H1 (cell line): ENCODE data around the gene CEP128. TPM values are rescaled to one million over a fixed set of nuclear protein-coding genes. Genes with fewer than 3 reads are reported as not detected.

Experiments
- CTCF ChIA-PET: fragments of 300-600 bp; sonication (Branson Sonifier 250); formaldehyde crosslinking; loops from one replicate; lab custom pipeline; 2021; ENCODE audit not compliant: partially characterized antibody; lab: Charles Lee
- POLR2A ChIA-PET: fragments of 300-600 bp; sonication (Branson Sonifier 250); formaldehyde crosslinking; loops from one replicate; lab custom pipeline; 2021; ENCODE audit warnings: inconsistent platforms; ENCODE audit not compliant: partially characterized antibody; lab: Charles Lee
- DNase-seq, 2 experiments: peaks; one replicate each; pipeline versions ENCODE4 v3.0.0 to v3.0.0-alpha.2; 2010 to 2022; ENCODE audit warnings: low spot score in 2 of 2, low read depth in 1 of 2, mixed read lengths in 1 of 2
- FAIRE-seq: peaks from 2 replicates; lab custom pipeline; 2011; peaks lifted over from hg19 to GRCh38; lab: Jason Lieb, UNC
- H2AFZ ChIP-seq: 2 replicates; pipeline ENCODE4 v1.8.1; 2012; ENCODE audit warnings: low read length, inconsistent platforms
- H2AK5ac ChIP-seq: 2 replicates; pipeline ENCODE4 v1.6.1; 2013; ENCODE audit warnings: low read depth, low read length
- H2BK120ac ChIP-seq: replicated peaks from 2 replicates; pipeline ENCODE3; 2013; ENCODE audit warnings: low read depth, low read length, inconsistent platforms
- H2BK12ac ChIP-seq: 2 replicates; pipeline ENCODE4 v1.6.1; 2013; ENCODE audit warnings: low read depth, low read length
- H2BK15ac ChIP-seq: 2 replicates; pipeline ENCODE4 v1.6.1; 2013; ENCODE audit warnings: low read length
- H2BK20ac ChIP-seq: 2 replicates; pipeline ENCODE4 v1.6.1; 2013; ENCODE audit warnings: low read length
- H2BK5ac ChIP-seq: 2 replicates; pipeline ENCODE4 v1.6.1; 2013; ENCODE audit warnings: low read depth, low read length
- H3K14ac ChIP-seq: 2 replicates; pipeline ENCODE4 v1.6.1; 2013; ENCODE audit warnings: inconsistent platforms; ENCODE audit not compliant: insufficient read length
- H3K18ac ChIP-seq: 2 replicates; pipeline ENCODE4 v1.6.1; 2013; ENCODE audit warnings: low read length; ENCODE audit errors: extremely low read depth
- H3K23ac ChIP-seq: 2 replicates; pipeline ENCODE4 v1.6.1; 2013; ENCODE audit warnings: inconsistent platforms; ENCODE audit not compliant: insufficient read length
- H3K23me2 ChIP-seq: 2 replicates; pipeline ENCODE4 v1.6.1; 2013; ENCODE audit warnings: low read depth, low read length
- H3K27ac ChIP-seq: 2 replicates; pipeline ENCODE4 v1.6.1; 2011; ENCODE audit warnings: low read depth, low read length, inconsistent platforms
- H3K27me3 ChIP-seq, 4 experiments: replicated peaks in 1 of 4; 1 replicate in 1 of 4; 2 replicates in 3 of 4; pipeline versions ENCODE4 v1.6.1 to v1.8.1; 2011 to 2013; ENCODE audit warnings: low read length in 3 of 4, mild to moderate bottlenecking in 3 of 4, inconsistent platforms in 2 of 4, mixed read lengths in 2 of 4, moderate library complexity in 1 of 4; ENCODE audit not compliant: control insufficient read depth in 3 of 4, insufficient read depth in 3 of 4; ENCODE audit errors: extremely low read depth in 1 of 4
- H3K36me3 ChIP-seq, 4 experiments: 2 replicates each; pipeline versions ENCODE4 v1.6.1 to v1.8.1; 2011 to 2013; ENCODE audit warnings: mild to moderate bottlenecking in 4 of 4, low read length in 3 of 4, moderate library complexity in 2 of 4, control low read depth in 1 of 4, inconsistent platforms in 1 of 4; ENCODE audit not compliant: insufficient read depth in 4 of 4, control insufficient read depth in 2 of 4
- H3K4ac ChIP-seq: replicated peaks from 2 replicates; pipeline ENCODE3; 2013; ENCODE audit warnings: low read length, low read depth, mixed read lengths, inconsistent platforms; ENCODE audit not compliant: insufficient read length
- H3K4me1 ChIP-seq, 4 experiments: replicated peaks in 1 of 4; 1 replicate in 1 of 4; 2 replicates in 3 of 4; pipeline versions ENCODE4 v1.6.1 to v1.8.1; 2011 to 2013; ENCODE audit warnings: low read length in 3 of 4, inconsistent platforms in 2 of 4, mixed read lengths in 1 of 4; ENCODE audit not compliant: insufficient read depth in 4 of 4, control insufficient read depth in 3 of 4
- H3K4me2 ChIP-seq, 2 experiments: 2 replicates each; pipeline versions ENCODE4 v1.6.1 to v1.8.1; 2011 to 2013; ENCODE audit warnings: low read depth in 2 of 2, low read length in 2 of 2, control low read depth in 1 of 2, inconsistent platforms in 1 of 2, mild to moderate bottlenecking in 1 of 2; ENCODE audit not compliant: insufficient read depth in 1 of 2
- H3K4me3 ChIP-seq, 4 experiments: fragments of 200-600, 300-600 bp in 1 of 4; sonication (generic), shearing (Covaris generic), sonication (Bioruptor Twin) in 1 of 4; 2 replicates each; pipeline versions ENCODE4 v1.5.1 to v1.8.1; 2011 to 2016; ENCODE audit warnings: low read length in 4 of 4, low read depth in 3 of 4, control low read depth in 2 of 4, inconsistent platforms in 2 of 4, mild to moderate bottlenecking in 2 of 4, mixed read lengths in 1 of 4, moderate library complexity in 1 of 4; ENCODE audit not compliant: insufficient read depth in 2 of 4; ENCODE audit errors: extremely low read depth in 1 of 4
- H3K56ac ChIP-seq: replicated peaks from 2 replicates; pipeline ENCODE3; 2013; ENCODE audit warnings: low read depth, mild to moderate bottlenecking, mixed read lengths, low read length, inconsistent platforms; ENCODE audit not compliant: insufficient read length
- H3K79me1 ChIP-seq: 2 replicates; pipeline ENCODE4 v1.6.1; 2013; ENCODE audit warnings: low read depth, low read length, control low read depth
- H3K79me2 ChIP-seq, 2 experiments: 2 replicates each; pipeline versions ENCODE4 v1.6.1 to v1.8.1; 2012 to 2013; ENCODE audit warnings: low read length in 2 of 2, mild to moderate bottlenecking in 2 of 2, inconsistent platforms in 1 of 2; ENCODE audit not compliant: insufficient read depth in 2 of 2, control insufficient read depth in 1 of 2
- H3K9ac ChIP-seq, 4 experiments: replicated peaks in 1 of 4; 1 replicate in 1 of 4; 2 replicates in 3 of 4; pipeline versions ENCODE4 v1.6.1 to v1.8.1; 2011 to 2013; ENCODE audit warnings: low read depth in 3 of 4, low read length in 3 of 4, control low read depth in 2 of 4, mild to moderate bottlenecking in 2 of 4, moderate library complexity in 2 of 4, inconsistent platforms in 1 of 4; ENCODE audit errors: extremely low read depth in 1 of 4
- H3K9me3 ChIP-seq, 2 experiments: 2 replicates each; pipeline versions ENCODE4 v1.6.1 to v1.8.1; 2012 to 2013; ENCODE audit warnings: mild to moderate bottlenecking in 2 of 2, moderate library complexity in 2 of 2, control low read depth in 1 of 2, inconsistent platforms in 1 of 2, low read depth in 1 of 2, low read length in 1 of 2, mixed read lengths in 1 of 2; ENCODE audit not compliant: insufficient read depth in 2 of 2
- H4K20me1 ChIP-seq, 2 experiments: replicated peaks in 1 of 2; 2 replicates each; pipeline versions ENCODE3 to v1.8.1; 2011 to 2013; ENCODE audit warnings: inconsistent platforms in 2 of 2, low read length in 2 of 2, mild to moderate bottlenecking in 1 of 2; ENCODE audit not compliant: insufficient read depth in 2 of 2, control insufficient read depth in 1 of 2
- H4K5ac ChIP-seq: 2 replicates; pipeline ENCODE4 v1.6.1; 2013; ENCODE audit warnings: low read length, low read depth, mixed read lengths, inconsistent platforms; ENCODE audit not compliant: insufficient read length
- H4K8ac ChIP-seq: 2 replicates; pipeline ENCODE4 v1.8.0; 2013; ENCODE audit warnings: mild to moderate bottlenecking, moderate library complexity, low read length, inconsistent platforms; ENCODE audit not compliant: insufficient read depth; ENCODE audit errors: extremely low read depth
- H4K91ac ChIP-seq: replicated peaks from 2 replicates; pipeline ENCODE3; 2013; ENCODE audit warnings: low read length, mixed read lengths, inconsistent platforms; ENCODE audit not compliant: insufficient read length
- BCL11A ChIP-seq, 2 experiments: IDR thresholded peaks; one replicate each; pipeline ENCODE4 v1.6.1; 2011; ENCODE audit warnings: low read depth in 2 of 2, low read length in 2 of 2, mild to moderate bottlenecking in 2 of 2
- CBX8 ChIP-seq: fragments of 300-800, 300-1000 bp; sonication (generic); IDR thresholded peaks from 2 replicates; pipeline ENCODE4 v1.7.1; 2016; ENCODE audit warnings: low read depth, low read length, borderline replicate concordance
- CHD1 ChIP-seq: IDR thresholded peaks from 2 replicates; pipeline ENCODE4 v1.6.1; 2012; ENCODE audit warnings: low read depth, low read length, improper control_type of control experiment
- EP300 ChIP-seq, 2 experiments: IDR thresholded peaks; 1 replicate in 1 of 2; 2 replicates in 1 of 2; pipeline ENCODE4 v1.6.1; 2011 to 2012; ENCODE audit warnings: low read depth in 2 of 2, low read length in 2 of 2, mild to moderate bottlenecking in 2 of 2, borderline replicate concordance in 1 of 2, inconsistent platforms in 1 of 2, moderate library complexity in 1 of 2
- HDAC6 ChIP-seq: IDR thresholded peaks from one replicate; pipeline ENCODE4 v1.7.1; 2012; ENCODE audit warnings: low read depth, mild to moderate bottlenecking, inconsistent platforms, low read length, moderate library complexity
- JUN ChIP-seq: IDR thresholded peaks from 2 replicates; pipeline ENCODE4 v1.6.1; 2011; ENCODE audit warnings: low read depth, mild to moderate bottlenecking, improper control_type of control experiment, low read length
- JUND ChIP-seq: IDR thresholded peaks from 2 replicates; pipeline ENCODE4 v1.6.1; 2011; ENCODE audit warnings: mild to moderate bottlenecking, improper control_type of control experiment, low read length
- PHF8 ChIP-seq: fragments of 200-600 bp; sonication (generic); conservative IDR thresholded peaks from 2 replicates; pipeline ENCODE4 v1.7.1; 2012; ENCODE audit warnings: low read depth, mild to moderate bottlenecking, inconsistent platforms, low read length, moderate library complexity
- RBBP5 ChIP-seq: IDR thresholded peaks from 2 replicates; pipeline ENCODE4 v1.7.1; 2012; ENCODE audit warnings: low read depth, mild to moderate bottlenecking, inconsistent platforms, low read length, moderate library complexity, borderline replicate concordance
- RNF2 ChIP-seq: fragments of 200-900, 300-1000 bp; sonication (generic); IDR thresholded peaks from 2 replicates; pipeline ENCODE4 v1.7.1; 2016; ENCODE audit warnings: borderline replicate concordance, low read depth, mild to moderate bottlenecking, antibody characterized with exemption, low read length; ENCODE audit not compliant: poor library complexity, severe bottlenecking; ENCODE audit errors: missing control alignments
- SIN3A ChIP-seq, 2 experiments: IDR thresholded peaks in 1 of 2; conservative IDR thresholded peaks in 1 of 2; 2 replicates each; pipeline ENCODE4 v1.6.1; 2011 to 2012; ENCODE audit warnings: low read length in 2 of 2, improper control_type of control experiment in 1 of 2, low read depth in 1 of 2, mild to moderate bottlenecking in 1 of 2
- SIX5 ChIP-seq: IDR thresholded peaks from 2 replicates; pipeline ENCODE4 v1.6.1; 2011; ENCODE audit warnings: mild to moderate bottlenecking, low read depth, low read length
- SP1 ChIP-seq: IDR thresholded peaks from 2 replicates; pipeline ENCODE4 v1.6.1; 2011; ENCODE audit warnings: low read depth, low read length
- SP2 ChIP-seq: IDR thresholded peaks from 2 replicates; pipeline ENCODE4 v1.6.1; 2012; ENCODE audit warnings: mild to moderate bottlenecking, low read length, inconsistent platforms
- SUZ12 ChIP-seq: fragments of 200-600 bp; sonication (generic); IDR thresholded peaks from 2 replicates; pipeline ENCODE4 v1.6.1; 2012; ENCODE audit warnings: mild to moderate bottlenecking, inconsistent platforms, low read length, moderate library complexity, mixed read lengths
- WGBS, 2 experiments: shearing (Covaris generic) in 1 of 2; methylation state at CpG; one replicate each; pipeline versions ENCODE4 v1.1.6 to v1.1.7; 2013 to 2015; ENCODE audit warnings: low lambda C conversion rate in 2 of 2, mixed read lengths in 2 of 2, inconsistent platforms in 1 of 2, low coverage in 1 of 2, missing lambda C conversion rate in 1 of 2; ENCODE audit not compliant: insufficient replicate concordance in 2 of 2, insufficient coverage in 1 of 2, insufficient read length in 1 of 2; ENCODE audit errors: extremely low coverage in 1 of 2, missing lambda C conversion rate in 1 of 2; 5-methylcytosine and 5-hydroxymethylcytosine counted together
- polyA plus RNA-seq, 7 experiments: library from polyadenylated mRNA; depleted of rRNA in 3 of 7; stranded (reverse) in 5 of 7; unstranded in 2 of 7; fragments of >200 nt in 5 of 7; fragments of 200-250 nt in 2 of 7; gene quantifications; 1 replicate in 5 of 7; 2 replicates in 1 of 7; 4 replicates in 1 of 7; pipeline versions ENCODE4 v1.2.1 to v1.2.3, GENCODE V29; 2011 to 2013; ENCODE audit warnings: missing spikeins in 2 of 7, mixed read lengths in 2 of 7
- total RNA-seq: library from RNA; stranded (reverse); fragmentation: NEBNext Ultra II Directional; extraction: Animal tissue kit (Norgen Biotek cat#: 25700); gene quantifications from 2 replicates; pipeline ENCODE4 v1.2.1, GENCODE V29; 2021

The CEP128 gene
- total and polyA plus RNA-seq, 2 of the 8 experiments (the other 6 are each of a cell fraction or from before 2014, with no cell fraction given): 1.9 to 17.0 TPM

- Histone ChIP-seq H2AK5ac (no peak overlapping the region), H3K4me1 (no peaks in the 10 kb centered on the region), H3K36me3 (no peaks in the 10 kb centered on the region), H3K79me1 (no peaks in the 10 kb centered on the region), H3K4me3 (no peak overlapping the region), H3K56ac (no peak overlapping the region), H3K4me2 (no peak overlapping the region), H4K5ac (no peak overlapping the region), H2BK120ac (no peak overlapping the region), H3K14ac (no peak overlapping the region), H3K27ac (no peak overlapping the region), H4K91ac (no peak overlapping the region), H2BK12ac (no peak overlapping the region), H2BK5ac (no peak overlapping the region), H2AFZ (no peak overlapping the region), H3K23me2 (no peaks in the 10 kb centered on the region), H2BK20ac (no peak overlapping the region), H3K18ac (no peak overlapping the region), H2BK15ac (no peak overlapping the region), H4K8ac (no peak overlapping the region), H3K27me3 (no peaks in the 10 kb centered on the region), H3K79me2 (no peaks in the 10 kb centered on the region), H3K23ac (no peak overlapping the region), H3K4ac (no peak overlapping the region), H3K9me3 (no peaks in the 10 kb centered on the region), H3K9ac (no peak overlapping the region), H4K20me1 (no peaks in the 10 kb centered on the region)
- FAIRE-seq (no peak), DNase-seq (no peak)
- CTCF ChIA-PET: no interaction called here
- 96% methylated on average over 2 of the region's 2 CpGs; no CpG with 5 or more reads in 1 of the 2 experiments for WGBS, 2 experiments
- POLR2A ChIA-PET: no interaction called here
- no peak for TF ChIP-seq SP1
- TF ChIP-seq CBX8: no peak
- no peak for TF ChIP-seq SUZ12
- no peak for TF ChIP-seq EP300 (IDR thresholded peaks at IDR 0.05; ENCODE audit: borderline replicate concordance in 1 of 2, low read depth in 2 of 2, low read length in 2 of 2)
- no peak for TF ChIP-seq HDAC6
- no peak for TF ChIP-seq PHF8
- TF ChIP-seq SIX5: no peak
- TF ChIP-seq SP2: no peak
- TF ChIP-seq SIN3A (conservative IDR thresholded peaks at IDR 0.05 in 1 of 2, IDR thresholded peaks at IDR 0.05 in 1 of 2; ENCODE audit: low read depth in 1 of 2, low read length in 2 of 2): no peak
- TF ChIP-seq RBBP5: no peak
- no peak for TF ChIP-seq BCL11A (IDR thresholded peaks at IDR 0.05; ENCODE audit: low read depth in 2 of 2, low read length in 2 of 2)
- TF ChIP-seq JUND: no peak
- no peak for TF ChIP-seq RNF2
- TF ChIP-seq JUN: no peak
- TF ChIP-seq CHD1: no peak
Measured at GRCh38 chr14:80543211-80543610, 398.3 kb downstream of the CEP128 start.
